Chondrocyte (in vitro differentiated cells): ENCODE data around the gene NEIL3. TPM values are rescaled to one million over a fixed set of nuclear protein-coding genes. Genes with fewer than 3 reads are reported as not detected.

Experiments
- DNase-seq: peaks from one replicate; pipeline ENCODE4 v3.0.0; 2021; ENCODE audit warnings: mixed read lengths, low spot score
- H3K27ac Mint-ChIP-seq: one replicate; pipeline ENCODE4 v1.8.0; 2021; ENCODE audit warnings: mild to moderate bottlenecking, moderate library complexity, mixed read lengths; ENCODE audit not compliant: unreplicated experiment
- H3K27me3 Mint-ChIP-seq: 2 replicates; pipeline ENCODE4 v1.8.0; 2021; ENCODE audit warnings: low read depth, mixed read lengths
- H3K36me3 Mint-ChIP-seq: 2 replicates; pipeline ENCODE4 v1.8.0; 2021; ENCODE audit warnings: low read depth, mixed read lengths
- H3K4me1 Mint-ChIP-seq: 2 replicates; pipeline ENCODE4 v1.8.0; 2021; ENCODE audit warnings: low read depth, mild to moderate bottlenecking, mixed read lengths
- H3K4me3 Mint-ChIP-seq: one replicate; pipeline ENCODE4 v1.8.0; 2021; ENCODE audit warnings: mild to moderate bottlenecking, moderate library complexity, mixed read lengths; ENCODE audit not compliant: unreplicated experiment
- H3K9me3 Mint-ChIP-seq: 2 replicates; pipeline ENCODE4 v1.8.0; 2021; ENCODE audit warnings: low read depth, mixed read lengths
- CTCF ChIP-seq: fragments of 200-600 bp; sonication (generic); IDR thresholded peaks from 2 replicates; pipeline ENCODE4 v1.5.0; 2021; ENCODE audit warnings: antibody characterized with exemption, mild to moderate bottlenecking, moderate library complexity
- total RNA-seq: library from RNA; stranded (reverse); gene quantifications from 3 replicates; pipeline ENCODE4 v1.2.1, GENCODE V29; 2021

The NEIL3 gene
- total RNA-seq, 1 donor from 2014 or later: 1.5 TPM

- H3K9me3 Mint-ChIP-seq: peaks cover 17% of the 10 kb centered on the region
- H3K27me3 Mint-ChIP-seq: no peaks in the 10 kb centered on the region
- no peak for DNase-seq
- no peaks in the 10 kb centered on the region for H3K36me3 Mint-ChIP-seq
- no peak overlapping the region for H3K27ac Mint-ChIP-seq
- peaks cover 4% of the 10 kb centered on the region for H3K4me1 Mint-ChIP-seq
- no peak for TF ChIP-seq CTCF
- no peak overlapping the region for H3K4me3 Mint-ChIP-seq
These were observed 90.4 kb downstream of the NEIL3 start for GRCh38 chr4:177400030-177400429.

- no peak overlapping the region for H3K27ac Mint-ChIP-seq
- H3K9me3 Mint-ChIP-seq: peaks cover 17% of the 10 kb centered on the region
- no peak for DNase-seq
- no peak overlapping the region for H3K4me3 Mint-ChIP-seq
- H3K36me3 Mint-ChIP-seq: no peaks in the 10 kb centered on the region
- no peak for TF ChIP-seq CTCF
- peaks cover 4% of the 10 kb centered on the region for H3K4me1 Mint-ChIP-seq
- H3K27me3 Mint-ChIP-seq: peaks cover 2% of the 10 kb centered on the region
These were observed 92.1 kb downstream of the NEIL3 start for GRCh38 chr4:177401658-177402273.

- no peak for TF ChIP-seq CTCF
- no peak overlapping the region for H3K27ac Mint-ChIP-seq
- H3K4me1 Mint-ChIP-seq: peaks cover 4% of the 10 kb centered on the region
- H3K9me3 Mint-ChIP-seq: peaks cover 3% of the 10 kb centered on the region
- no peak for DNase-seq
- H3K36me3 Mint-ChIP-seq: no peaks in the 10 kb centered on the region
- peaks cover 2% of the 10 kb centered on the region for H3K27me3 Mint-ChIP-seq
- H3K4me3 Mint-ChIP-seq: no peak overlapping the region
These were observed 94.1 kb downstream of the NEIL3 start for GRCh38 chr4:177403746-177404145.

- Mint-ChIP-seq H3K9me3 (peaks cover 3% of the 10 kb centered on the region), H3K36me3 (no peaks in the 10 kb centered on the region), H3K4me3 (no peak overlapping the region), H3K27ac (no peak overlapping the region), H3K4me1 (peaks cover 4% of the 10 kb centered on the region), H3K27me3 (peaks cover 2% of the 10 kb centered on the region)
- DNase-seq: no peak
- no peak for TF ChIP-seq CTCF
These were observed 94.7 kb downstream of the NEIL3 start for GRCh38 chr4:177404342-177404741.

GRCh38 chr4:177404986-177405385 lies 95.3 kb downstream of the NEIL3 start:
- Mint-ChIP-seq H3K27ac (no peak overlapping the region), H3K36me3 (no peaks in the 10 kb centered on the region), H3K4me1 (peaks cover 4% of the 10 kb centered on the region), H3K27me3 (peaks cover 2% of the 10 kb centered on the region), H3K9me3 (peaks cover 6% of the 10 kb centered on the region), H3K4me3 (no peak overlapping the region)
- DNase-seq: no peak
- no peak for TF ChIP-seq CTCF
